ENCODE data around the gene TMEM14A. TPM values are rescaled to one million over a fixed set of nuclear protein-coding genes. Genes with fewer than 3 reads are reported as not detected.

TMEM14A gene
- total RNA-seq, 1 donor from 2014 or later: 37.3 TPM

- TF ChIP-seq CTCF (conservative IDR thresholded peaks at IDR 0.05): peak; percentile 64
- Mint-ChIP-seq H3K27me3 (no peaks in the 10 kb centered on the region), H3K4me1 (ENCODE audit: unreplicated experiment) (peaks cover 4% of the 10 kb centered on the region), H3K36me3 (peaks cover 8% of the 10 kb centered on the region), H3K9me3 (no peaks in the 10 kb centered on the region), H3K4me3 (no peak overlapping the region), H3K27ac (no peak overlapping the region)
- no peak for DNase-seq (ENCODE audit: extremely low spot score, unreplicated experiment)
Observed at GRCh38 chr6:52663936-52664185, 7.1 kb upstream of the TMEM14A start.

GRCh38 chr6:52664186-52664990 is 6.5 kb upstream of the TMEM14A start:
- H3K27me3 Mint-ChIP-seq: no peaks in the 10 kb centered on the region
- H3K4me1 Mint-ChIP-seq (ENCODE audit: unreplicated experiment): peaks cover 6% of the 10 kb centered on the region
- no peak overlapping the region for H3K4me3 Mint-ChIP-seq
- H3K36me3 Mint-ChIP-seq: peaks cover 12% of the 10 kb centered on the region
- H3K27ac Mint-ChIP-seq: no peak overlapping the region
- TF ChIP-seq CTCF (conservative IDR thresholded peaks at IDR 0.05): no peak
- peak; percentile 88 for DNase-seq (ENCODE audit: extremely low spot score, unreplicated experiment)
- H3K9me3 Mint-ChIP-seq: no peaks in the 10 kb centered on the region

- peaks cover 12% of the 10 kb centered on the region for H3K4me1 Mint-ChIP-seq (ENCODE audit: unreplicated experiment)
- no peak overlapping the region for H3K4me3 Mint-ChIP-seq
- no peak overlapping the region for H3K27ac Mint-ChIP-seq
- no peaks in the 10 kb centered on the region for H3K27me3 Mint-ChIP-seq
- peaks cover 12% of the 10 kb centered on the region for H3K36me3 Mint-ChIP-seq
- no peak for TF ChIP-seq CTCF (conservative IDR thresholded peaks at IDR 0.05)
- no peak for DNase-seq (ENCODE audit: extremely low spot score, unreplicated experiment)
- H3K9me3 Mint-ChIP-seq: no peaks in the 10 kb centered on the region
Observed at GRCh38 chr6:52664991-52665686, 5.8 kb upstream of the TMEM14A start.

- H3K4me3 Mint-ChIP-seq: no peak overlapping the region
- no peak for DNase-seq (ENCODE audit: extremely low spot score, unreplicated experiment)
- no peaks in the 10 kb centered on the region for H3K9me3 Mint-ChIP-seq
- H3K36me3 Mint-ChIP-seq: peaks cover 12% of the 10 kb centered on the region
- H3K27ac Mint-ChIP-seq: no peak overlapping the region
- H3K4me1 Mint-ChIP-seq (ENCODE audit: unreplicated experiment): peaks cover 17% of the 10 kb centered on the region
- H3K27me3 Mint-ChIP-seq: no peaks in the 10 kb centered on the region
- no peak for TF ChIP-seq CTCF (conservative IDR thresholded peaks at IDR 0.05)
Observed at GRCh38 chr6:52666071-52666470, 4.8 kb upstream of the TMEM14A start.

GRCh38 chr6:52666523-52666922 is 4.4 kb upstream of the TMEM14A start:
- no peaks in the 10 kb centered on the region for H3K9me3 Mint-ChIP-seq
- no peak overlapping the region for H3K27ac Mint-ChIP-seq
- no peak for TF ChIP-seq CTCF (conservative IDR thresholded peaks at IDR 0.05)
- no peak for DNase-seq (ENCODE audit: extremely low spot score, unreplicated experiment)
- H3K4me3 Mint-ChIP-seq: no peak overlapping the region
- H3K4me1 Mint-ChIP-seq (ENCODE audit: unreplicated experiment): peaks cover 15% of the 10 kb centered on the region
- H3K27me3 Mint-ChIP-seq: no peaks in the 10 kb centered on the region
- peaks cover 12% of the 10 kb centered on the region for H3K36me3 Mint-ChIP-seq

All from type B pancreatic cell (in vitro differentiated cells).